ENCODE results near the gene FBXW12. TPM values are rescaled to one million over a fixed set of nuclear protein-coding genes. Genes with fewer than 3 reads are reported as not detected.

Gene FBXW12
- total and polyA plus RNA-seq, 3 donors from 2014 or later, result 0.81 to 2.0 (median 0.98) TPM

DNA sequence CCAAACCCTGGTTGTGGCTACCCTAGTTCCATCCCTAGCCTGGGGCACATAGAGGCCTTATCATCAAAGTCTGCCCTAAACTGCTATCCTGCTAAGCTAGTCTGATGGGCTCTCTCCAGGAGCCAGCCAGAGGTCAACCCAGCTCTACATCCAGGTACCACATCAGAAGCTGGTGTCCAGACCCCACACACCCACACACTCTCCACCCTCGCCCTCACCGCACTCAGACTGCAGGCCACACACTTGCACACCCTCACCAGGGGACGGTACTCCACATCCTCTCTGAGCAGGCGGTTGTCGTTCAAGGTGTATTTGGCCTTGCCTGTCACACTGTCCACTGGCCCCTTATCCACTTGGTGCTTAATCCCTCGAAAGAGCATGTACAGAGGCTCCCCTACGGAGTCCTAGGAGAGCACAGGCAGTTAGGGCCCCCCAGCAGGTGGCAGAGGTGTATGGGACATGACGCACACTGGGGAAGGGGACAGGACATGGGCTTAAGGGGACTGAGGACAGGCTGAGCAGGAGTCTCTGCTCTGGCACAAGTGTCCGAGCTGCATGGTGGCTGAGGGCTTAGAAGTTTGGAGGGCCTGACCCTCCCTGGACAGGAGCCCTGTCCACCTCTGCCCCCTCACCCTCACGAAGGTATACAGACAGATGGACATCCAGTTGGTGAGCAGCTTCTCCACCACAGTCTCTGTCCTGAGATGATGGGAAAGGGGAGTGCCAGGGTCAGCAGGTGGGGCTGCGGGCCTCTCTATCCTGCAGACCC is 39.8 kb downstream of the FBXW12 start:
- Histone ChIP-seq H3K27me3 (no peaks in the 10 kb centered on the region), H3K36me3 (ENCODE audit: low read depth, missing control alignments) (no peaks in the 10 kb centered on the region), H3K27ac (no peak overlapping the region), H3K9me3 (no peaks in the 10 kb centered on the region), H3K4me3 (no peak overlapping the region), H3K4me1 (no peaks in the 10 kb centered on the region)
- no peak for TF ChIP-seq CTCF (IDR thresholded peaks at IDR 0.05)
- TF ChIP-seq POLR2A (IDR thresholded peaks at IDR 0.05), result no peak
- intact Hi-C loops (cut with DNase I; ENCODE audit: low total_unique reads), result no loop called here
- no peak for DNase-seq
- WGBS, 2 donors, result 91 to 98% methylated on average over 7 to 11 of the region's 11 CpGs

- WGBS, 2 donors, result 93 to 95% methylated on average over 15 to 19 of the region's 19 CpGs
- no peaks in the 10 kb centered on the region for H3K27me3 ChIP-seq
- no peaks in the 10 kb centered on the region for H3K4me1 ChIP-seq
- no peak overlapping the region for H3K4me3 ChIP-seq
- intact Hi-C loops (cut with DNase I; ENCODE audit: low total_unique reads), result no loop called here
- no peak for DNase-seq
- TF ChIP-seq POLR2A (IDR thresholded peaks at IDR 0.05) (no peak), CTCF (IDR thresholded peaks at IDR 0.05) (no peak)
- H3K9me3 ChIP-seq, result no peaks in the 10 kb centered on the region
- no peak overlapping the region for H3K27ac ChIP-seq
- no peaks in the 10 kb centered on the region for H3K36me3 ChIP-seq (ENCODE audit: low read depth, missing control alignments)
Measured at GRCh38 chr3:48412375-48413001, 40.5 kb downstream of the FBXW12 start.

GRCh38 chr3:48413086-48413485 is 41.1 kb downstream of the FBXW12 start:
- Histone ChIP-seq H3K27ac (no peak overlapping the region), H3K4me3 (no peak overlapping the region), H3K27me3 (no peaks in the 10 kb centered on the region), H3K4me1 (no peaks in the 10 kb centered on the region), H3K9me3 (no peaks in the 10 kb centered on the region), H3K36me3 (ENCODE audit: low read depth, missing control alignments) (no peaks in the 10 kb centered on the region)
- TF ChIP-seq POLR2A (IDR thresholded peaks at IDR 0.05) (no peak), CTCF (IDR thresholded peaks at IDR 0.05) (no peak)
- no peak for DNase-seq
- intact Hi-C loops (cut with DNase I; ENCODE audit: low total_unique reads), result no loop called here
- WGBS, 2 donors, result 85 to 86% methylated on average over 8 of the region's 8 CpGs

DNA sequence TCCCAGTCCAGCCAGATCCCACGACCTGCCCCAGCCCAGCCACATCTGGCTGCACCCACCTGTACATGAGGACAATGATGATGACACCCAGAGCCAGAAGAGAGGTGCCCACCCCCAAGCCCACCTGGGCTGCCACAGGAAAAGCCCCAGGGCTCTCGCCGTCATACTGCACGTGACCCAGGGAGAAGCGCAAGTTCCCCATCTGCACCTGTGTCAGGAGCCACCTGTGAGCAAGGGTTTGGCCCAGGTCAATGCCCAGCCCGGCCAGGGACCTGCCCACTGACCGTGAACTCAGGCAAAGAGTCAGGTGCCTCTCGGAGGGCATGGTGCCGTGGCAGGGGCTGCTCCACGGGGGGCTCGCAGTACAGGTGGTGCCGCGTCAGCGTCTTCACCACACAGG is 41.6 kb downstream of the FBXW12 start:
- Histone ChIP-seq H3K9me3 (no peaks in the 10 kb centered on the region), H3K36me3 (ENCODE audit: low read depth, missing control alignments) (no peaks in the 10 kb centered on the region), H3K4me1 (no peaks in the 10 kb centered on the region), H3K27ac (no peak overlapping the region), H3K4me3 (no peak overlapping the region), H3K27me3 (no peaks in the 10 kb centered on the region)
- 92 to 93% methylated on average over 9 of the region's 14 CpGs for WGBS, 2 donors
- intact Hi-C loops (cut with DNase I; ENCODE audit: low total_unique reads), result no loop called here
- no peak for DNase-seq
- TF ChIP-seq CTCF (IDR thresholded peaks at IDR 0.05), result no peak
- TF ChIP-seq POLR2A (IDR thresholded peaks at IDR 0.05), result no peak

Data from testis (tissue), 3 donors.